Right lobe of liver (tissue), 6 donors: ENCODE measurements around the gene CAMK2N1. TPM values are rescaled to one million over a fixed set of nuclear protein-coding genes. Genes with fewer than 3 reads are reported as not detected.
A peak's percentile ranks its signal among the peaks of the same experiment; 100 is the strongest.

Experiments
- ATAC-seq, 4 donors: fragments of 200-7000 bp; cut with Tn5 transposase; one replicate each; pipeline ENCODE4 v1.9.1; 2020; ENCODE audit warnings: mild to moderate bottlenecking in 4 of 4, moderate library complexity in 4 of 4
- DNase-seq, 3 donors: peaks; one replicate each; pipeline ENCODE4 v3.0.0-alpha.2; 2020
- H3K27ac ChIP-seq, 3 donors: fragments of 200-600 bp; one replicate each; pipeline ENCODE4 v1.8.0; 2022
- H3K27me3 ChIP-seq, 2 donors: fragments of 200-600 bp; one replicate each; pipeline ENCODE4 v1.8.0; 2022
- H3K36me3 ChIP-seq, 4 donors: fragments of 200-600 bp; sonication (generic) in 1 of 4; one replicate each; pipeline versions ENCODE4 v1.5.1 to v1.8.0; 2017 to 2022; ENCODE audit warnings: control low read depth in 1 of 4
- H3K4me1 ChIP-seq, 4 donors: fragments of 200-600 bp; sonication (generic) in 1 of 4; one replicate each; pipeline versions ENCODE4 v1.5.1 to v1.8.0; 2017 to 2022; ENCODE audit warnings: control low read depth in 1 of 4
- H3K4me3 ChIP-seq, 3 donors: fragments of 200-600 bp; one replicate each; pipeline ENCODE4 v1.8.0; 2022
- H3K9me3 ChIP-seq, 4 donors: fragments of 200-600 bp; sonication (generic) in 1 of 4; one replicate each; pipeline versions ENCODE4 v1.5.1 to v1.8.0; 2017 to 2022; ENCODE audit warnings: control low read depth in 1 of 4
- CTCF ChIP-seq, 4 donors: fragments of 200-600 bp in 3 of 4; fragments of 450-650 bp in 1 of 4; IDR thresholded peaks; one replicate each; pipeline versions ENCODE4 v1.5.1 to v1.8.0; 2016 to 2022; ENCODE audit warnings: antibody characterized with exemption in 4 of 4, mild to moderate bottlenecking in 2 of 4
- POLR2A ChIP-seq: fragments of 450-650 bp; IDR thresholded peaks from one replicate; pipeline ENCODE4 v1.6.1; 2017; ENCODE audit warnings: antibody characterized with exemption, mild to moderate bottlenecking
- WGBS: methylation state at CpG from one replicate; pipeline ENCODE4 v1.1.6; 2018; ENCODE audit warnings: low coverage, low lambda C conversion rate; ENCODE audit not compliant: insufficient coverage; ENCODE audit errors: missing lambda C conversion rate; 5-methylcytosine and 5-hydroxymethylcytosine counted together
- intact Hi-C, 2 donors: fragments of 100-400 bp; cut with DNase I; formaldehyde crosslinking; loops; one replicate each; pipeline versions ENCODE4 v1.11.2 to v1.14.1; 2022
- total RNA-seq, 6 experiments: library from RNA; depleted of rRNA in 2 of 6; stranded (reverse); fragments of >200 nt in 2 of 6; fragmentation: NEBNext Ultra II Directional in 3 of 6; extraction: Animal tissue kit (Norgen Biotek cat#: 25700) in 3 of 6; gene quantifications; one replicate each; pipeline versions ENCODE4 v1.1.0 to v1.2.4, GENCODE V29; 2016 to 2023
- donor health status: DM: no; HTN: yes; CAD: no.
- donor health status: DM: no; HTN: no; CAD: no.
- donor health status: DM: no; HTN: no; CAD: no.
- donor health status: DM: no; HTN: yes; CAD: no.
- donor health status: DM: no; HTN: yes; CAD: no.

The CAMK2N1 gene
- total RNA-seq, 6 experiments from 2014 or later: 10.4 to 30.2 (median 20.1) TPM

GRCh38 chr1:20443703-20444586 lies 42.1 kb downstream of the CAMK2N1 start:
- Histone ChIP-seq H3K9me3 (no peaks in the 10 kb centered on the region), H3K27ac (no peak overlapping the region), H3K27me3 (no peaks in the 10 kb centered on the region), H3K4me1 (no peaks in the 10 kb centered on the region), H3K4me3 (no peak overlapping the region), H3K36me3 (no peaks in the 10 kb centered on the region)
- 68% methylated on average over 4 of the region's 11 CpGs for WGBS
- intact Hi-C loops: no loop called here
- TF ChIP-seq CTCF (IDR thresholded peaks at IDR 0.05): no peak
- TF ChIP-seq POLR2A: no peak
- ATAC-seq: no peak
- no peak for DNase-seq

DNA sequence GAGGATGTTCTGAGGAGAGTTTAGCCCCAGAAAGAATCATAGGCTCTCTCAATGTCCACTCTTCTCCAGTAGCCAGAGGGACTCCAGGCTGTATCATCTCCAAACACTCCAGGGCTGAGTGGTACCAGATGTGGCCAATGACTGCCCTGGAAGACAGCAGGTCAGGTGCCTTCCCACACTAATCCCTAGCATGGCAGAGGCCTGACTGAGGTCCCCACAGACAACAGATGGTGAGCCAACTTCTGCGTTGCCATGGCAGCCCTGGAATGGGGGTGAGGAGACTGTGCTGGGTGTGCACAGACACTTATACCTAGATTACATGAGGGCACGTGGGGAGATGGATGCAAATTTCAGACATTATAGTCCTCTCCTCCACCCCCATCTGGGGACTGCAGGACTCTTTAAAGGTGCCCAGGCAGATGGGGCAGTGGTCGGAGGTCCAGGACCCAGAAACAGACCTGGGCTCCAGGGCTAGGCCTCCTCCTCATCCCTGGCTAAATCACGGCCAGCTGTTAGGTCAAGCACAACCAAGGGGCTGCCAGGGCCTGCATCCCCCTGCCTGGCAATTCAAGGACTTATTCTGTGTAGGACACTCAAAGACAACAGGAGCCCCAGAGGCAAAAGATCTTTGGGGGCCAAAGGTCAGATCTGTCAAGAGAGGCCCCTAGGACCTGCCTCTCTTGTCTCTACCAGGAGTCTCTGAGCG lies 42.9 kb downstream of the CAMK2N1 start:
- H3K4me3 ChIP-seq: no peak overlapping the region
- no CpG with 5 or more reads among the region's 5 CpGs for WGBS
- TF ChIP-seq CTCF (IDR thresholded peaks at IDR 0.05): no peak
- TF ChIP-seq POLR2A: no peak
- no peaks in the 10 kb centered on the region for H3K27me3 ChIP-seq
- H3K27ac ChIP-seq: no peak overlapping the region
- intact Hi-C loops: no loop called here
- no peaks in the 10 kb centered on the region for H3K36me3 ChIP-seq
- ATAC-seq: no peak
- DNase-seq: no peak
- H3K4me1 ChIP-seq: no peaks in the 10 kb centered on the region
- no peaks in the 10 kb centered on the region for H3K9me3 ChIP-seq

- no peaks in the 10 kb centered on the region for H3K9me3 ChIP-seq
- WGBS: 3% methylated on average over 5 of the region's 6 CpGs
- H3K27ac ChIP-seq: no peak overlapping the region
- TF ChIP-seq CTCF (IDR thresholded peaks at IDR 0.05) (no peak), POLR2A (no peak)
- no peaks in the 10 kb centered on the region for H3K4me1 ChIP-seq
- ATAC-seq (peak; percentile 74 to 89 (median 85)), DNase-seq (peak; percentile 30 to 67 (median 61))
- no peaks in the 10 kb centered on the region for H3K36me3 ChIP-seq
- H3K27me3 ChIP-seq: no peaks in the 10 kb centered on the region
- intact Hi-C loops: no loop called here
- H3K4me3 ChIP-seq: no peak overlapping the region
Measured at GRCh38 chr1:20440785-20441200, 45.2 kb downstream of the CAMK2N1 start.

- Histone ChIP-seq H3K27me3 (no peaks in the 10 kb centered on the region), H3K4me3 (no peak overlapping the region), H3K36me3 (no peaks in the 10 kb centered on the region), H3K9me3 (no peaks in the 10 kb centered on the region), H3K27ac (no peak overlapping the region), H3K4me1 (no peaks in the 10 kb centered on the region)
- TF ChIP-seq POLR2A (no peak), CTCF (IDR thresholded peaks at IDR 0.05) (no peak)
- DNase-seq (no peak), ATAC-seq (no peak)
- intact Hi-C loops: no loop called here
Measured at GRCh38 chr1:20439282-20439681, 46.7 kb downstream of the CAMK2N1 start.
